IMR-90 (cell line): Measurements from ENCODE around the gene PROCR. TPM values are rescaled to one million over a fixed set of nuclear protein-coding genes. Genes with fewer than 3 reads are reported as not detected.

Source experiments
- ATAC-seq: fragments of 200-7000 bp; cut with Tn5 transposase; 2 replicates; pipeline ENCODE4 v1.9.1; 2020; ENCODE audit warnings: low read depth, mild to moderate bottlenecking, moderate library complexity
- BruUV-seq: library from RNA; stranded (reverse); fragments of 400-500 nt; replicated peaks from 2 replicates; lab custom pipeline; 2021; lab: Mats Ljungman, UMichigan
- CTCF ChIA-PET: fragments of 300-600 bp; formaldehyde crosslinking; extraction: SDS; loops from one replicate; lab custom pipeline; 2021; ENCODE audit warnings: antibody characterized with exemption; lab: Yijun Ruan, JAX
- POLR2A ChIA-PET: fragments of 300-600 bp; sonication (Branson Sonifier 250); formaldehyde crosslinking; loops from one replicate; lab custom pipeline; 2022; ENCODE audit warnings: antibody characterized with exemption; ENCODE audit not compliant: unreplicated experiment; lab: Charles Lee
- DNase-seq: peaks from one replicate; pipeline ENCODE4 v3.0.0; 2013
- H2AFZ ChIP-seq: replicated peaks from 2 replicates; pipeline ENCODE3; 2013; ENCODE audit warnings: low read length, mild to moderate bottlenecking; ENCODE audit not compliant: poor library complexity
- H2AK5ac ChIP-seq: 2 replicates; pipeline ENCODE4 v1.6.1; 2013; ENCODE audit warnings: low read depth, low read length, inconsistent platforms
- H2AK9ac ChIP-seq: replicated peaks from 2 replicates; pipeline ENCODE3; 2013; ENCODE audit warnings: mild to moderate bottlenecking, low read depth, low read length, moderate library complexity; ENCODE audit not compliant: poor library complexity
- H2BK120ac ChIP-seq: 2 replicates; pipeline ENCODE4 v1.6.1; 2013; ENCODE audit warnings: low read depth, low read length, inconsistent platforms
- H2BK15ac ChIP-seq: 3 replicates; pipeline ENCODE4 v1.6.1; 2013; ENCODE audit warnings: low read depth, low read length, inconsistent platforms
- H2BK20ac ChIP-seq: 2 replicates; pipeline ENCODE4 v1.6.1; 2013; ENCODE audit warnings: low read depth, mild to moderate bottlenecking, inconsistent platforms, low read length, moderate library complexity
- H2BK5ac ChIP-seq: 2 replicates; pipeline ENCODE4 v1.6.1; 2013; ENCODE audit warnings: mild to moderate bottlenecking, low read depth, low read length, inconsistent platforms; ENCODE audit not compliant: poor library complexity, severe bottlenecking
- H3K14ac ChIP-seq: replicated peaks from 2 replicates; pipeline ENCODE4 v1.6.1; 2013; ENCODE audit warnings: low read depth, low read length, inconsistent platforms
- H3K18ac ChIP-seq: 2 replicates; pipeline ENCODE4 v1.6.1; 2013; ENCODE audit warnings: low read depth, low read length, control low read depth
- H3K23ac ChIP-seq: 2 replicates; pipeline ENCODE4 v1.6.1; 2013; ENCODE audit warnings: low read depth, low read length, inconsistent platforms
- H3K27ac ChIP-seq: 2 replicates; pipeline ENCODE4 v1.5.1; 2013; ENCODE audit warnings: mild to moderate bottlenecking, control low read depth, low read length; ENCODE audit not compliant: insufficient read depth
- H3K27me3 ChIP-seq: 2 replicates; pipeline ENCODE4 v1.6.1; 2013; ENCODE audit warnings: low read length; ENCODE audit not compliant: control insufficient read depth, insufficient read depth
- H3K36me3 ChIP-seq: 2 replicates; pipeline ENCODE4 v1.6.1; 2013; ENCODE audit warnings: low read length, mixed read lengths; ENCODE audit not compliant: control insufficient read depth, insufficient read depth
- H3K4ac ChIP-seq: 2 replicates; pipeline ENCODE4 v1.6.1; 2013; ENCODE audit warnings: low read depth, low read length, inconsistent platforms
- H3K4me1 ChIP-seq: 2 replicates; pipeline ENCODE4 v1.6.1; 2013; ENCODE audit warnings: low read length, mixed read lengths; ENCODE audit not compliant: control insufficient read depth, insufficient read depth
- H3K4me2 ChIP-seq: 2 replicates; pipeline ENCODE4 v1.6.1; 2013; ENCODE audit warnings: low read depth, mild to moderate bottlenecking, control low read depth, low read length, moderate library complexity
- H3K4me3 ChIP-seq: 2 replicates; pipeline ENCODE4 v1.5.1; 2013; ENCODE audit warnings: low read depth, mild to moderate bottlenecking, control low read depth, low read length, moderate library complexity; ENCODE audit not compliant: insufficient read depth
- H3K56ac ChIP-seq: 2 replicates; pipeline ENCODE4 v1.6.1; 2013; ENCODE audit warnings: low read length, inconsistent platforms; ENCODE audit not compliant: insufficient read depth; ENCODE audit errors: extremely low read depth
- H3K79me1 ChIP-seq, 2 experiments: 2 replicates each; pipeline ENCODE4 v1.6.1; 2013; ENCODE audit warnings: low read length in 2 of 2, inconsistent platforms in 1 of 2, low read depth in 1 of 2
- H3K9ac ChIP-seq: 2 replicates; pipeline ENCODE4 v1.6.1; 2013; ENCODE audit warnings: low read depth, low read length, control low read depth
- H3K9me1 ChIP-seq: 2 replicates; pipeline ENCODE4 v1.6.1; 2013; ENCODE audit warnings: low read length, inconsistent platforms; ENCODE audit not compliant: insufficient read depth
- H3K9me3 ChIP-seq: 2 replicates; pipeline ENCODE4 v1.6.1; 2013; ENCODE audit warnings: low read length; ENCODE audit not compliant: control insufficient read depth, insufficient read depth
- H4K20me1 ChIP-seq: 2 replicates; pipeline ENCODE4 v1.6.1; 2013; ENCODE audit warnings: low read length, inconsistent platforms; ENCODE audit not compliant: insufficient read depth
- H4K5ac ChIP-seq: 2 replicates; pipeline ENCODE4 v1.6.1; 2013; ENCODE audit warnings: mild to moderate bottlenecking, low read depth, low read length, control low read depth
- H4K8ac ChIP-seq, 2 experiments: 2 replicates each; pipeline ENCODE4 v1.6.1; 2013; ENCODE audit warnings: low read depth in 2 of 2, low read length in 2 of 2, control low read depth in 1 of 2, inconsistent platforms in 1 of 2
- H4K91ac ChIP-seq: 2 replicates; pipeline ENCODE4 v1.6.1; 2013; ENCODE audit warnings: low read depth, low read length, inconsistent platforms; ENCODE audit not compliant: insufficient read depth
- BHLHE40 ChIP-seq: fragments of 150-350 bp; IDR thresholded peaks from 2 replicates; pipeline ENCODE4 v1.6.1; 2016; ENCODE audit warnings: mild to moderate bottlenecking, low read depth, low read length
- CEBPB ChIP-seq: IDR thresholded peaks from 2 replicates; pipeline ENCODE4 v1.6.1; 2012; ENCODE audit warnings: low read depth, low read length, improper control_type of control experiment
- CHD1 ChIP-seq: IDR thresholded peaks from 2 replicates; pipeline ENCODE4 v1.6.1; 2012; ENCODE audit warnings: low read depth, low read length, improper control_type of control experiment
- FOS ChIP-seq: fragments of 150-350 bp; IDR thresholded peaks from 2 replicates; pipeline ENCODE4 v1.6.1; 2016; ENCODE audit warnings: low read depth, low read length
- MAFK ChIP-seq: IDR thresholded peaks from 2 replicates; pipeline ENCODE4 v1.6.1; 2012; ENCODE audit warnings: low read depth, low read length, improper control_type of control experiment
- MXI1 ChIP-seq: IDR thresholded peaks from 2 replicates; pipeline ENCODE4 v1.6.1; 2012; ENCODE audit warnings: low read depth, mild to moderate bottlenecking, low read length, moderate library complexity, borderline replicate concordance
- NFE2L2 ChIP-seq: fragments of 150-350 bp; IDR thresholded peaks from 2 replicates; pipeline ENCODE4 v1.6.1; 2016; ENCODE audit warnings: low read depth, mild to moderate bottlenecking, low read length
- POLR2A ChIP-seq: IDR thresholded peaks from 2 replicates; pipeline ENCODE4 v1.6.1; 2012; ENCODE audit warnings: mild to moderate bottlenecking, low read depth, low read length
- RAD21 ChIP-seq: IDR thresholded peaks from 2 replicates; pipeline ENCODE4 v1.6.1; 2012; ENCODE audit warnings: low read length, improper control_type of control experiment
- RCOR1 ChIP-seq: IDR thresholded peaks from 2 replicates; pipeline ENCODE4 v1.6.1; 2012; ENCODE audit warnings: mild to moderate bottlenecking, low read length, improper control_type of control experiment; ENCODE audit not compliant: insufficient replicate concordance
- RFX5 ChIP-seq: IDR thresholded peaks from 2 replicates; pipeline ENCODE4 v1.8.0; 2012; ENCODE audit warnings: low read depth, mild to moderate bottlenecking, low read length, moderate library complexity
- SMC3 ChIP-seq: fragments of 150-350 bp; IDR thresholded peaks from 2 replicates; pipeline ENCODE4 v1.6.1; 2016; ENCODE audit warnings: low read depth, mild to moderate bottlenecking, antibody characterized with exemption, low read length, moderate library complexity
- USF2 ChIP-seq: fragments of 150-350 bp; IDR thresholded peaks from 2 replicates; pipeline ENCODE4 v1.6.1; 2017; ENCODE audit warnings: mild to moderate bottlenecking, antibody characterized with exemption, low read length, low read depth
- WGBS, 2 experiments: methylation state at CpG; one replicate each; pipeline versions ENCODE4 v1.1.5 to v1.1.7; 2013; ENCODE audit warnings: missing lambda C conversion rate in 2 of 2; ENCODE audit not compliant: insufficient read length in 1 of 2; ENCODE audit errors: extremely low coverage in 2 of 2; 5-methylcytosine and 5-hydroxymethylcytosine counted together
- dilution Hi-C: fragments of 300-500 bp; cut with HindIII; formaldehyde crosslinking; loops from one replicate; pipeline ENCODE4 v1.14.3; 2018; ENCODE audit warnings: low sequenced_read_pairs; ENCODE audit not compliant: unreplicated experiment
- in situ Hi-C: fragments of 300-500 bp; cut with MboI; formaldehyde crosslinking; loops from 3 replicates; pipeline ENCODE4 v1.14.3; 2019; ENCODE audit warnings: low sequenced_read_pairs, inconsistent platforms, mixed read lengths
- intact Hi-C: fragments of 100-400 bp; cut with micrococcal nuclease; formaldehyde crosslinking; loops from 2 replicates; pipeline ENCODE4 v1.10.0; 2022
- polyA plus RNA-seq, 3 experiments: library from polyadenylated mRNA; depleted of rRNA; stranded (reverse); fragments of >200 nt; gene quantifications; 2 replicates each; pipeline ENCODE4 v1.2.3, GENCODE V29; 2012; ENCODE audit warnings: low replicate concordance in 1 of 3
- total RNA-seq: library from RNA; depleted of rRNA; stranded (reverse); fragments of >200 nt; gene quantifications from 2 replicates; pipeline ENCODE4 v1.2.3, GENCODE V29; 2012
- TF ChIP-seq, protein P1 (sequence below): conservative IDR thresholded peaks from 2 replicates; pipeline ENCODE4 v1.5.1; 2012; ENCODE audit warnings: mild to moderate bottlenecking, low read depth, low read length, improper control_type of control experiment

Gene PROCR
- total and polyA plus RNA-seq, 2 of the 4 experiments (the other 2 are of a cell fraction), result 36.4 to 41.9 TPM

DNA sequence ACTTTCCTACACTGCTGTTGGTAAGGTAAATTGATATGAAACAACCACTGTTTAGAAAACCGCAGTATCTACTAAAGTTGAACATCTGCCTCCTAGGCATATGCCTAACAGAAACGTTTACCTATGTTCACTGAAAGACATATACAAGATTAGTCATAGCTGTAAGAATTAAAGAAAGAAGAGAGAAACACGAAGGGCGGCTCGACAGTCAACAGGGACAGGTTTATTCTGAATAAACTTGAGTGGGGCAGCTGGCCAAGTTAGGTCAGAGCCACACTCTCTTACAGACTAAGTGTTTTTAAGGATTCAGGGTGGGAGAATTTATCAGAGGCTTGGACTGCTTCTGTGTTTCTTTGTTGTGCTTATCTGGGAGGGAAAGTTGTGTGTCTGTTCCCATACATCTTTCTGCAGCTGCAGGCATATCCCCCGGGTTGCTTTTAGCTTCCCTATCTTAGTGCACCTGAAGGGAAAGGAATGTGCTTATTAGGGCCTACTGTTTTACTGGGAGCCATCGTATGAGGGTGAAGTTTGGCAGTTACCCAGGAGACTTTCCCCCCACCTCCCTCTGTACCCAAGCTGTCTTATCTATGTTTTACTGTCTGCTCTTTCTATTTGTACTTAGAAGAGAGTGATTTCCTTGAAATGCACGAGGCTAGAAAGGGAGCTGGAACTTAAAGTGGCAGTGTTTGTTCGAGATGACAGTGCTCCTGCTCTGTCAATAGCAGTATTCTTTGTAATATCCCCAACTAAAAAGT lies 20.4 kb downstream of the PROCR start:
- Histone ChIP-seq H4K20me1 (no peaks in the 10 kb centered on the region), H2AK5ac (0 out of 2 replicates have a peak overlapping the region, but pooled peaks have one; percentile 16), H3K56ac (no peak overlapping the region), H3K18ac (peak overlapping the region; percentile 43; the same call in 1 of the 2 replicates), H4K8ac (no peak overlapping the region), H3K4ac (no peak overlapping the region), H2BK5ac (no peak overlapping the region), H3K9ac (no peak overlapping the region), H2AK9ac (no peak overlapping the region), H3K14ac (no peak overlapping the region), H3K4me2 (peak overlapping the region; percentile 26), H3K4me1 (peaks cover 12% of the 10 kb centered on the region), H3K9me1 (peaks cover 3% of the 10 kb centered on the region; the same call in 1 of the 2 replicates), H4K5ac (no peak overlapping the region), H3K27ac (no peak overlapping the region), H3K9me3 (peaks cover 5% of the 10 kb centered on the region), H2AFZ (no peak overlapping the region), H4K91ac (no peak overlapping the region), H3K79me1 (no peaks in the 10 kb centered on the region), H3K27me3 (no peaks in the 10 kb centered on the region), H2BK15ac (no peak overlapping the region), H3K36me3 (no peaks in the 10 kb centered on the region), H3K23ac (no peak overlapping the region), H3K4me3 (no peak overlapping the region), H2BK20ac (no peak overlapping the region), H2BK120ac (no peak overlapping the region)
- TF ChIP-seq NFE2L2 (no peak), MXI1 (no peak), RCOR1 (no peak), RAD21 (no peak), FOS (no peak), POLR2A (no peak), BHLHE40 (no peak), CHD1 (no peak), SMC3 (no peak), MAFK (no peak), RFX5 (no peak), CEBPB (no peak), USF2 (no peak)
- TF ChIP-seq, protein P1, sequence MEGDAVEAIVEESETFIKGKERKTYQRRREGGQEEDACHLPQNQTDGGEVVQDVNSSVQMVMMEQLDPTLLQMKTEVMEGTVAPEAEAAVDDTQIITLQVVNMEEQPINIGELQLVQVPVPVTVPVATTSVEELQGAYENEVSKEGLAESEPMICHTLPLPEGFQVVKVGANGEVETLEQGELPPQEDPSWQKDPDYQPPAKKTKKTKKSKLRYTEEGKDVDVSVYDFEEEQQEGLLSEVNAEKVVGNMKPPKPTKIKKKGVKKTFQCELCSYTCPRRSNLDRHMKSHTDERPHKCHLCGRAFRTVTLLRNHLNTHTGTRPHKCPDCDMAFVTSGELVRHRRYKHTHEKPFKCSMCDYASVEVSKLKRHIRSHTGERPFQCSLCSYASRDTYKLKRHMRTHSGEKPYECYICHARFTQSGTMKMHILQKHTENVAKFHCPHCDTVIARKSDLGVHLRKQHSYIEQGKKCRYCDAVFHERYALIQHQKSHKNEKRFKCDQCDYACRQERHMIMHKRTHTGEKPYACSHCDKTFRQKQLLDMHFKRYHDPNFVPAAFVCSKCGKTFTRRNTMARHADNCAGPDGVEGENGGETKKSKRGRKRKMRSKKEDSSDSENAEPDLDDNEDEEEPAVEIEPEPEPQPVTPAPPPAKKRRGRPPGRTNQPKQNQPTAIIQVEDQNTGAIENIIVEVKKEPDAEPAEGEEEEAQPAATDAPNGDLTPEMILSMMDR, result no peak
- intact Hi-C loops (no loop called here), dilution Hi-C loops (no loop called here), in situ Hi-C loops (no loop called here)
- ChIA-PET POLR2A (interaction anchor here (0.6 kb wide), 1 partner anchor 371 kb away, joined by 8 read pairs; no protein-coding TSS in a partner anchor), CTCF (interaction anchor here (0.6 to 1.5 kb wide), 2 partner anchors 96 to 115 kb away, joined by 3 to 6 read pairs; no protein-coding TSS in a partner anchor)
- ATAC-seq (peak; percentile 22), DNase-seq (peak; percentile 41)
- BruUV-seq, result no TSS peak
- no CpG with 5 or more reads among the region's 9 CpGs for WGBS, 2 experiments
